Stimulated activated effector memory CD8-positive, alpha-beta T cell treated with anti-CD3 and anti-CD28 coated beads, Interleukin-12 subunit alpha, Interleukin-12 subunit beta, amount 100 ng/mL, for 72 hours (primary cell): ENCODE measurements around the gene GNG4.
"Not testable (repeated sequence)": the region's sequence is repeated elsewhere in the genome, so short reads cannot be mapped to it uniquely, and the experiment has no call there.

Experiments used
- ATAC-seq: fragments of 150-1000 bp; cut with Tn5 transposase; 2 replicates; pipeline ENCODE4 v1.10.0; 2021
- DNase-seq, 2 donors: peaks; one replicate each; pipeline ENCODE4 v3.0.0; 2021 to 2022; ENCODE audit warnings: low spot score in 2 of 2
- H3K27ac Mint-ChIP-seq: one replicate; pipeline ENCODE4 v1.8.0; 2022; ENCODE audit warnings: mild to moderate bottlenecking, mixed read lengths
- H3K36me3 Mint-ChIP-seq: one replicate; pipeline ENCODE4 v1.8.0; 2022; ENCODE audit warnings: mild to moderate bottlenecking, mixed read lengths
- H3K4me1 Mint-ChIP-seq: one replicate; pipeline ENCODE4 v1.8.0; 2022; ENCODE audit warnings: mixed read lengths
- H3K4me3 Mint-ChIP-seq: one replicate; pipeline ENCODE4 v1.8.0; 2022; ENCODE audit warnings: mild to moderate bottlenecking, mixed read lengths
- H3K9me3 Mint-ChIP-seq: one replicate; pipeline ENCODE4 v1.8.0; 2022; ENCODE audit warnings: mixed read lengths

The GNG4 gene

GRCh38 chr1:235659186-235659771, 9.7 kb upstream of the GNG4 start:
- ATAC-seq (no peak), DNase-seq (no peak)
- H3K36me3 Mint-ChIP-seq: peaks cover 50% of the 10 kb centered on the region
- H3K4me1 Mint-ChIP-seq: no peaks in the 10 kb centered on the region
- no peaks in the 10 kb centered on the region for H3K9me3 Mint-ChIP-seq
- H3K27ac Mint-ChIP-seq: no peak overlapping the region
- H3K4me3 Mint-ChIP-seq: no peak overlapping the region

DNA sequence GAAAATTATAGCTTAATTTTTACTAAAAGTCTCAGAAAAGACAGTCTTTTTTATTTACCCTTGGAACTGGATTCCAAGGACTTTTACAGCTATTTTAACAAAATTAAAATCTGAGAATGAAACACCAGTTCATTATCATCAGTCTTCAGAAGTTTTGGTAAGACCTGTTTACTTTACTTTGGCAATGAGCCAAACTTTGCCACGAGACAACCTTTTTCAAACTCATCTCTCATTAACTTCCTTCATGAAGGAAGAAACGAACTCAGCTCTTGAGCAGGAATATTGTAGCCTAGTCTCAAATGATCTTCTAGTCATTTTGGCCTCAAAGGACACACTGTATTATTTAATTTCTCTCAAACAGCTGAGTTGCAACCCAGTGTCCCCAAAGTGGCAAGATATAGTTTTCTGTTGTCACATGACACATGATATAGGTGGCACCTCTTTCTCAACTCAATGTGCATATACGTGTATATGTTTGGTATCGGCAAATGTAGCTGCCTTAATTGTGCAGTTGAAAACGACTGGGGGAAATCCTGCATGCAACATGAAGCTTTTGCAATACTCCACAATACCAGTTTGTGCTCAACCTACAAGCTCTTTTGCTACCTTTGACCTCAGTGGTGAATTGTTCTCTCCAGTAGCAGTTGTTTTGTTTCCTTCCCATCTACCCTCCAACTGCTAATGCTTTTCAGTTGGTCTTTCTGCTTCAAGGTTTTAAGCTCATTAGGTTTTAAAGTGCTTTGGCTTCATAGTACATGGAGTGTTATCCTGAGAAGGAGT, 8.4 kb upstream of the GNG4 start:
- DNase-seq: no peak
- Mint-ChIP-seq H3K4me3 (no peak overlapping the region), H3K4me1 (no peaks in the 10 kb centered on the region), H3K36me3 (peaks cover 37% of the 10 kb centered on the region), H3K9me3 (no peaks in the 10 kb centered on the region), H3K27ac (no peak overlapping the region)
- no peak for ATAC-seq

DNA sequence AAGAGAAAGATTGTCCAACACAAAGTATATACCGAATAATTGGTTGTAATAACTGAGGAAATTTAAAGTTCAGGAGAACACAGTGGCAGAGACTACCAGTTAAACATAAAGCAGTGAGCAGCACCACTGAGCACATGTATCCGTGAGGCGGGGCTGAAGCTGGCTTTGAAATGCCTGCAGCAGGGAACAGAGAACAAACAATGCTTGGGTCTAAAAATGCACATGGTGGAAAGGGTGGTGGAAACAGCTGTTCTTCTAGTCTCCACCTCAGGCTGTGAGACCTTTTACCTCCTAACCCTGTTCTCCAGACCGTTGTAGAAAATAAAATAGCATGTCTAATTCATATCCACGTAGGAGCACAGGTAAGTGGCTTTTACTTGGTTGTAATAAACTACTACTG, 7.7 kb upstream of the GNG4 start:
- ATAC-seq (no peak), DNase-seq (no peak)
- H3K9me3 Mint-ChIP-seq: no peaks in the 10 kb centered on the region
- H3K27ac Mint-ChIP-seq: no peak overlapping the region
- H3K36me3 Mint-ChIP-seq: peaks cover 30% of the 10 kb centered on the region
- no peaks in the 10 kb centered on the region for H3K4me1 Mint-ChIP-seq
- no peak overlapping the region for H3K4me3 Mint-ChIP-seq

- Mint-ChIP-seq H3K4me3 (no peak overlapping the region), H3K4me1 (peaks cover 21% of the 10 kb centered on the region), H3K9me3 (no peaks in the 10 kb centered on the region)
Measured at GRCh38 chr1:235652364-235652763, 2.8 kb upstream of the GNG4 start.

DNA sequence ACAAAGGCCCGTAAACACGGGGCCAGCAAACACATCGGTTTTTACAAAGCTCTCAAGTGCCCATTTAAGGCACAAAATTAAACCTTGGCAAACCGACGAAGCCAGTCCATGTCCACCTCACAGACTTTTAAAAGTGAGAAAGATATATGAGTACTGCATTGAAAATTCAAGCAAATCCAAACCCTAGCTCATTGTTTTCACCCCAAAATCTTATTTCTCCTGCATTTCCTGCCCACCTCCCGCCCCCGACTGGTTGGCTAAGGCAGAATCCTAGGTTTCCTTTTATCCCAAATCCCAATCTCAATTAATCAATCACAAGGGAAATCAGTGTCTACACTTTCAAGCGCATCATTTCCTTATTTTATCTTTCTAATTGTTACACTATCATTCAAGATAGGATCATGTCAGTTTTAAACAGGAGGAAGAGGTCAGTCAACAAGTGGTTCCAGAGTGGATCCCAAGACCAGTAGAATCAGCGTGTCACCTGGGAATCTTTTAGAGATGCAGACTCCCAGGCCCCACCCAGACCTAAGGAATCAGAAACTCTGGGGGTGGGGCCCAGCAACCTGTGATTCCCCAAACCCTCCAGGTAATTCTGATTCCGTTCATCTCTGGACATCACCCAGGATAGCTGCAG, 1.7 kb upstream of the GNG4 start:
- Mint-ChIP-seq H3K4me3 (peak overlapping the region; percentile 36), H3K4me1 (peaks cover 25% of the 10 kb centered on the region), H3K27ac (no peak overlapping the region), H3K36me3 (peaks cover 7% of the 10 kb centered on the region), H3K9me3 (no peaks in the 10 kb centered on the region)
- ATAC-seq (no peak), DNase-seq (no peak)

More at GRCh38 chr1:235652364-235652763, 2.8 kb upstream of the GNG4 start:
- no peak for DNase-seq
- ATAC-seq: no peak
- H3K27ac Mint-ChIP-seq: no peak overlapping the region
- H3K36me3 Mint-ChIP-seq: peaks cover 7% of the 10 kb centered on the region

DNA sequence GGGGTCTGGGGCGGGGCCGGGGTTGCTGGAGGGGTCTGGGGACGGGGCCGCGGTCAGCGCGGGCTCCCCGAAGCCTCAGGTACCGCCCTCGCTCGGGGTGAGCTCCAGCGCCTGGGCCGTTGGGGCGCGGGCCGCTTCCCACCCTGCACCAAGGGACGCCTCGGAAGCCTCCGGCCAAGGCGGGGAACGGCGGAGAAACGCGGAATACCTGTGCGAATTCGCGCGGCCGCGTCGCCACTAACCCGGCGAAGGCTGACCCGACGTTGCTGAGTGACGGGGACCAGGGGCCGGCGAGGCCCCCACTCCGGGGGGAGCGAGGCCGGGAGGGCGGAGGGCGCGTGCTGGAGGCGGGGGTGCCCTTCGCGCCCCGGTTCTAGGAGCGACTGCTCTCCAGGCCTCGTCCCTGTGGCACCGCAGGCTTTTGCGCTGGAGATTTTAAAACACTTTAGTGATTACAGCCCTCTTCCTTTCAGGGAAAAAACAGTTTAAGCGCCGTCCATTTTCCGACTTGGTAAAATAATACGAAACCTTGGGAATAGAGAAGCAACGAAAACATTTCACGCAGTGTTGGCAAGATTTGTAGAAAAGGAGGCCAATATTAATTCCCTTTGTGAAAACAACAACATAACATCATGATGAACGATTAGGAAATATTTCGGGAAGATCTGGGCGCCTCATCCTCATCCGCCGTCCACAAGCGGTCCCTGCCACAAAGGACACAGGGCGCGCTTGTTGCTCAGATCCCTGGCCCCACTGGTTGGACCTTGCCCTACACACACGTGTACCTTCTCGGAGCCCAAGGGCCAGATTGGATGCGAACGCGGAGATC, 971 bp upstream of the GNG4 start:
- Mint-ChIP-seq H3K36me3 (peaks cover 7% of the 10 kb centered on the region), H3K4me3 (peak overlapping the region; percentile 36), H3K4me1 (peaks cover 27% of the 10 kb centered on the region), H3K27ac (no peak overlapping the region), H3K9me3 (no peaks in the 10 kb centered on the region)
- ATAC-seq (peak; percentile 33), DNase-seq (no peak)

GRCh38 chr1:235648954-235649367, 623 bp downstream of the GNG4 start:
- peak overlapping the region; percentile 68 for H3K4me3 Mint-ChIP-seq
- H3K4me1 Mint-ChIP-seq: peaks cover 34% of the 10 kb centered on the region
- no peaks in the 10 kb centered on the region for H3K9me3 Mint-ChIP-seq
- peak; percentile 80 for ATAC-seq
- H3K27ac Mint-ChIP-seq: no peak overlapping the region
- H3K36me3 Mint-ChIP-seq: peaks cover 7% of the 10 kb centered on the region
- peak; percentile 31 to 69 for DNase-seq

- DNase-seq: no peak
- ATAC-seq: no peak
- no peaks in the 10 kb centered on the region for H3K9me3 Mint-ChIP-seq
- H3K4me3 Mint-ChIP-seq: peak overlapping the region; percentile 68
- no peak overlapping the region for H3K27ac Mint-ChIP-seq
- H3K4me1 Mint-ChIP-seq: peaks cover 38% of the 10 kb centered on the region
- H3K36me3 Mint-ChIP-seq: peaks cover 7% of the 10 kb centered on the region
Measured at GRCh38 chr1:235648407-235648907, 1.1 kb downstream of the GNG4 start.

GRCh38 chr1:235647537-235647936, 2.0 kb downstream of the GNG4 start:
- H3K9me3 Mint-ChIP-seq, H3K27ac Mint-ChIP-seq, H3K36me3 Mint-ChIP-seq, H3K4me3 Mint-ChIP-seq, ATAC-seq, DNase-seq: not testable (repeated sequence)
- peaks cover 47% of the 10 kb centered on the region for H3K4me1 Mint-ChIP-seq

GRCh38 chr1:235646463-235646862, 3.1 kb downstream of the GNG4 start:
- Mint-ChIP-seq H3K36me3 (peaks cover 17% of the 10 kb centered on the region), H3K4me1 (peaks cover 57% of the 10 kb centered on the region), H3K27ac (no peak overlapping the region), H3K4me3 (no peak overlapping the region), H3K9me3 (no peaks in the 10 kb centered on the region)
- DNase-seq (no peak), ATAC-seq (no peak)

DNA sequence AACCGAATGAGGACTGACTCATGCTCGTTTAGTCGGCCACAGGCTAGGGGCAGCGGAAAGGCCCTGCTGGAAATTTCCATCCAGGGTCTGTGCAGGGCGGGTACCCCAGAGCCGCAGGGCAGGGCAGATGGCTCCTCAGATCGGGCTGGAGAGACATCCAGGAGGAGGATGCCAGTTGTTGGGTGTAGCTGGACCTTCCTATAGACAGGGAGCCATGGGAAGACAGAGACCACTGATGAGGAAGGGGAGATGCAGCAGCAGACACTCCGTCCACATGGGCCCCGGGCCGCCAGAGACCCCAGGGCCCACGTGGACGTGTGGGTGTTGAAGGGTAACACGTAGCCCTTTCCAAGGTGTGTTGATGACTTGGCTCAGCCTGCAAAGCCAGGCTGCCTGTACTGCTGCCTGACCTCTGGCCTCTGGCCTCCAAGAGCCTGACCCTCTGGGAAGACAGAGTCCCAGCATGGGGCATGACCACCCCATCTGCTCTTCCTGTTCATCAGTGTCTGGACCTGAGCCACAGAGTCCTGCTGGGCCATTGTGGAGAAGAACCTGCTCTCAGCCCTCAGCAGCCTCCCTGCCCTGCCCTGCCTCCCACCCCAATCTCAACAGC, 4.8 kb downstream of the GNG4 start:
- no peak overlapping the region for H3K27ac Mint-ChIP-seq

DNA sequence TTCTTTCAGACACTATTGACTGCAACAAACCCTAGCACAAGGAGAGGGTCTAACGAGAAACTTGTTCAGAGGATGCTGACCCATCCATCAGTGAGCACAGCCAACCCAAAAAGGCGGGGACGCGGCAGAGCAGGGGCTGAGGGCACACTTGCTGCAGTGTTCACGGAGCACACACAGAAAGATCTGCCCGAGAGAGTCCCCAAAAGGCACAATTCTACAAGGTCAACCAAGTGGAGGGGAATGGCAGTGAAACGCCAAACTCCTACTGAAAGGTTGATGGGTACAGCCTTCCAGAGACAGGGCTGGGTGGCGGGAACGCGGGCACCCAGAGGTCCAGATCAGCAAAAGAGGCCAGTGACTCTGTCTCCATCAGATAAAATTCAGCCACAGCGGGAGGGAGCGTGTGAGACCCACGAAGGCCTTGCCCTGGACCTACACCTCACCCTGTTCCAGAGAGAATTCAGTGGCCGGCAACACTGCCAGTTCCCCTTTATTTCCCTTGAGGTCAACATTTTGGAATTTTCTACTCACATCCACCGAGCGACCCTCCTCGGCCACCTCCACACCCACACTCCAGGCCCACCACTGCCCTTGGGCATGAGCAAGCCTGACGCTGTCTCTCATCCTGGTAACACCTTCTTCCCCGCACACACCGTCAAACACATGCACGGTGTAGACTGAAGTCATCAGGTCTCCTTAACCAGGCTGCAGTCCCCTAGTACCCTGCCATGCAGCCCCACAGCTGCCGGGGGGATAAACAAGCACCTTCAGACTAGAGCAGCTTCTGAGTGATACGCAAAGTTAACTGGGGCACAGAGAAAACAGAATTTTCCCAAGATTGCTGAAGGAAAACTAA, 5.5 kb downstream of the GNG4 start:
- Mint-ChIP-seq H3K36me3 (peaks cover 10% of the 10 kb centered on the region), H3K27ac (no peak overlapping the region), H3K9me3 (no peaks in the 10 kb centered on the region), H3K4me1 (peaks cover 60% of the 10 kb centered on the region), H3K4me3 (no peak overlapping the region)
- DNase-seq (no peak), ATAC-seq (no peak)

More for the DNA sequence above, 4.8 kb downstream of the GNG4 start:
- Mint-ChIP-seq H3K9me3 (no peaks in the 10 kb centered on the region), H3K4me1 (peaks cover 59% of the 10 kb centered on the region), H3K36me3 (peaks cover 10% of the 10 kb centered on the region), H3K4me3 (no peak overlapping the region)
- ATAC-seq (no peak), DNase-seq (no peak)

DNA sequence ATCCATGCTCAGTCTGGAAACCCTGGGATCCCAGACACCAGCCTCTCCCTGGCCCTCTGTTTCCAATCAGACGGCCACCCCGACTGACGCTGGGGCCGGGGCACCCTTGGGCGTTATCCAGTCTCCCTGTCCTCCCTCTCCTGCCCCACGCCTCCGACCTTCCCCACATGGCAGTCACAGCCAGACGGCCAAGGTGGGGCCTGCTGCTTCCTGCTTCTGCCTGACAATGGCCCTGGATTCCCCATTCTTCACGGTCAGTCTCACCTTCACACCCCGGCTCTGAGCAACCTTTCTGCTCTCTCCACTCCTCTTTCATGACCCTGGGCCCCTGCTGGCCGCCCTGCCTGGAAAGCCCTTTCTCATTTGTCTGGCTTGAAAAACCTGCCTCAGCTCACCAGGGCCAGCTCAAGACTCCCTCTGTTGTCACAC, 6.6 kb downstream of the GNG4 start:
- peak overlapping the region; percentile 89 for H3K27ac Mint-ChIP-seq
- no peaks in the 10 kb centered on the region for H3K9me3 Mint-ChIP-seq
- peaks cover 10% of the 10 kb centered on the region for H3K36me3 Mint-ChIP-seq
- peaks cover 51% of the 10 kb centered on the region for H3K4me1 Mint-ChIP-seq
- H3K4me3 Mint-ChIP-seq: peak overlapping the region; percentile 67
- DNase-seq (no peak), ATAC-seq (no peak)
